OCI-LY1 (cell line): ENCODE measurements around the gene GATM.

Source experiments
- EZH2 ChIP-seq: fragments of 200-600 bp; sonication (generic), shearing (Covaris generic); IDR thresholded peaks from 2 replicates; pipeline ENCODE4 v1.8.0; 2017; ENCODE audit warnings: borderline replicate concordance, mixed run types, mild to moderate bottlenecking, antibody characterized with exemption, low read length, moderate library complexity, mixed read lengths
- TF ChIP-seq, protein P1 (sequence below): fragments of 200-600 bp; sonication (generic), shearing (Covaris generic); IDR thresholded peaks from 2 replicates; pipeline ENCODE4 v1.5.1; 2017; ENCODE audit warnings: mild to moderate bottlenecking, antibody characterized with exemption, low read length, moderate library complexity, mixed read lengths

DNA sequence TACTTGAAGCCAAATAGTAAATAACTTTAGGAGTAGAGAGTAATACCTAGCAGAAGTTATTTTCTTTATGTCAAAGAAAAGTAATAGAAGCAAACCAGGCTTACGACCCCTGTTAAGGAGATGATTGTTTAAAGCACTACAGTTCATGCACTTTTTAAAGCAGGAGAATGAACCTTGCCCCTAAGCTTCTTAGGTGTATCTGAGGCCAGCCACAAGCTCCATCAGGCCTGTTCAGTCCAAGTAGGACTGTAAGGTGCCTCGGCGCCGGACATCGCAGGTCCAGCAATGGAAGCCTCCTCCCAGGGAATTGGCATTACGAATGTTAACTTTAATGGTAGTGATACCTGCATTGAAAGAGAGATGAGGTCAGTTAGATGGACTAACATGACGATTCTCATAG, 16.5 kb downstream of the GATM start:
- TF ChIP-seq, protein P1, sequence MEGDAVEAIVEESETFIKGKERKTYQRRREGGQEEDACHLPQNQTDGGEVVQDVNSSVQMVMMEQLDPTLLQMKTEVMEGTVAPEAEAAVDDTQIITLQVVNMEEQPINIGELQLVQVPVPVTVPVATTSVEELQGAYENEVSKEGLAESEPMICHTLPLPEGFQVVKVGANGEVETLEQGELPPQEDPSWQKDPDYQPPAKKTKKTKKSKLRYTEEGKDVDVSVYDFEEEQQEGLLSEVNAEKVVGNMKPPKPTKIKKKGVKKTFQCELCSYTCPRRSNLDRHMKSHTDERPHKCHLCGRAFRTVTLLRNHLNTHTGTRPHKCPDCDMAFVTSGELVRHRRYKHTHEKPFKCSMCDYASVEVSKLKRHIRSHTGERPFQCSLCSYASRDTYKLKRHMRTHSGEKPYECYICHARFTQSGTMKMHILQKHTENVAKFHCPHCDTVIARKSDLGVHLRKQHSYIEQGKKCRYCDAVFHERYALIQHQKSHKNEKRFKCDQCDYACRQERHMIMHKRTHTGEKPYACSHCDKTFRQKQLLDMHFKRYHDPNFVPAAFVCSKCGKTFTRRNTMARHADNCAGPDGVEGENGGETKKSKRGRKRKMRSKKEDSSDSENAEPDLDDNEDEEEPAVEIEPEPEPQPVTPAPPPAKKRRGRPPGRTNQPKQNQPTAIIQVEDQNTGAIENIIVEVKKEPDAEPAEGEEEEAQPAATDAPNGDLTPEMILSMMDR = no peak
- no peak for TF ChIP-seq EZH2
